Measurements from ENCODE around the gene HHIP.

The HHIP gene

GRCh38 chr4:144720491-144720890, 74.5 kb downstream of the HHIP start:
- Mint-ChIP-seq H3K36me3 (ENCODE audit: low read depth) (no peaks in the 10 kb centered on the region), H3K27ac (peak overlapping the region in 1 of 3 experiments; percentile 2), H3K9me3 (no peaks in the 10 kb centered on the region), H3K4me3 (no peak overlapping the region), H3K27me3 (ENCODE audit: low read depth) (no peaks in the 10 kb centered on the region), H3K4me1 (no peaks in the 10 kb centered on the region)
- TF ChIP-seq CTCF (IDR thresholded peaks at IDR 0.05; ENCODE audit: unreplicated experiment in 3 of 3) = no peak

- Mint-ChIP-seq H3K4me1 (no peaks in the 10 kb centered on the region), H3K36me3 (ENCODE audit: low read depth) (no peaks in the 10 kb centered on the region), H3K27me3 (ENCODE audit: low read depth) (no peaks in the 10 kb centered on the region), H3K27ac (no peak overlapping the region), H3K4me3 (no peak overlapping the region), H3K9me3 (no peaks in the 10 kb centered on the region)
- TF ChIP-seq CTCF (IDR thresholded peaks at IDR 0.05; ENCODE audit: unreplicated experiment in 3 of 3) = no peak
These were observed 76.0 kb downstream of the HHIP start for GRCh38 chr4:144721994-144722393.

- Mint-ChIP-seq H3K4me3 (no peak overlapping the region), H3K27ac (no peak overlapping the region), H3K4me1 (no peaks in the 10 kb centered on the region), H3K9me3 (no peaks in the 10 kb centered on the region), H3K36me3 (ENCODE audit: low read depth) (no peaks in the 10 kb centered on the region), H3K27me3 (ENCODE audit: low read depth) (no peaks in the 10 kb centered on the region)
- TF ChIP-seq CTCF (IDR thresholded peaks at IDR 0.05; ENCODE audit: unreplicated experiment in 3 of 3) = no peak
These were observed 77.5 kb downstream of the HHIP start for GRCh38 chr4:144723471-144723870.

GRCh38 chr4:144729175-144729574, 83.2 kb downstream of the HHIP start:
- H3K4me1 Mint-ChIP-seq = no peaks in the 10 kb centered on the region
- TF ChIP-seq CTCF (IDR thresholded peaks at IDR 0.05; ENCODE audit: unreplicated experiment in 3 of 3) = no peak
- no peaks in the 10 kb centered on the region for H3K27me3 Mint-ChIP-seq (ENCODE audit: low read depth)
- no peak overlapping the region for H3K4me3 Mint-ChIP-seq
- no peak overlapping the region for H3K27ac Mint-ChIP-seq
- no peaks in the 10 kb centered on the region for H3K9me3 Mint-ChIP-seq
- no peaks in the 10 kb centered on the region for H3K36me3 Mint-ChIP-seq (ENCODE audit: low read depth)

GRCh38 chr4:144732584-144733428, 86.8 kb downstream of the HHIP start:
- no peaks in the 10 kb centered on the region for H3K4me1 Mint-ChIP-seq
- H3K27ac Mint-ChIP-seq = no peak overlapping the region
- H3K4me3 Mint-ChIP-seq = no peak overlapping the region
- H3K27me3 Mint-ChIP-seq (ENCODE audit: low read depth) = no peaks in the 10 kb centered on the region
- no peak for TF ChIP-seq CTCF (IDR thresholded peaks at IDR 0.05; ENCODE audit: unreplicated experiment in 3 of 3)
- H3K9me3 Mint-ChIP-seq = no peaks in the 10 kb centered on the region
- no peaks in the 10 kb centered on the region for H3K36me3 Mint-ChIP-seq (ENCODE audit: low read depth)

- Mint-ChIP-seq H3K27ac (no peak overlapping the region), H3K9me3 (no peaks in the 10 kb centered on the region), H3K36me3 (ENCODE audit: low read depth) (no peaks in the 10 kb centered on the region), H3K4me3 (no peak overlapping the region), H3K4me1 (no peaks in the 10 kb centered on the region), H3K27me3 (ENCODE audit: low read depth) (no peaks in the 10 kb centered on the region)
- TF ChIP-seq CTCF (IDR thresholded peaks at IDR 0.05; ENCODE audit: unreplicated experiment in 3 of 3) = no peak
These were observed 87.6 kb downstream of the HHIP start for GRCh38 chr4:144733566-144733965.
